HG03520 (cell line): Measurements from ENCODE around the gene TNIK.
"Not testable (repeated sequence)": the region's sequence is repeated elsewhere in the genome, so short reads cannot be mapped to it uniquely, and the experiment has no call there.

Experiments used
- ATAC-seq: cut with Tn5 transposase; IDR thresholded peaks from one replicate; pipeline ENCODE4 v1.9.1; 2021; ENCODE audit warnings: mild to moderate bottlenecking, moderate library complexity; ENCODE audit not compliant: unreplicated experiment

TNIK gene

DNA sequence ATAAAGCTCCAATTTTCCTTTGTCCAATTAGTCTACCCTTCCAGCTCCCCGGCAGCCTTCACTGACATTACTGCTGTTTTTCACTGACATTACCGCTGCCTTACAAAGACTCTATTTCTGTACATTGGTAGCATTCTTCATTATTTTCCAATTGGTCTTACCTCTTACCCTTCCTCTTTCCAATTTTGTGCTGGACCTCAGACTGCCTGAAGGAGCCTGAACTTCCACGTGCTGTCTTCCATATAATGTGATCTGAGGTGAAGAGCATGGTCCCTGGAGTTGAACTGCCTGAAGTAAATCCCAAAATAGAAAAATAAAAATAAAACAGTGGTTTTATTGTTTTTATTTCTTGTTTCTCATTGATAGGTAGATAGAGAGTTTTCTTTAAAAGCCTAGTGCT lies 9.2 kb upstream of the TNIK start:
- no peak for ATAC-seq

DNA sequence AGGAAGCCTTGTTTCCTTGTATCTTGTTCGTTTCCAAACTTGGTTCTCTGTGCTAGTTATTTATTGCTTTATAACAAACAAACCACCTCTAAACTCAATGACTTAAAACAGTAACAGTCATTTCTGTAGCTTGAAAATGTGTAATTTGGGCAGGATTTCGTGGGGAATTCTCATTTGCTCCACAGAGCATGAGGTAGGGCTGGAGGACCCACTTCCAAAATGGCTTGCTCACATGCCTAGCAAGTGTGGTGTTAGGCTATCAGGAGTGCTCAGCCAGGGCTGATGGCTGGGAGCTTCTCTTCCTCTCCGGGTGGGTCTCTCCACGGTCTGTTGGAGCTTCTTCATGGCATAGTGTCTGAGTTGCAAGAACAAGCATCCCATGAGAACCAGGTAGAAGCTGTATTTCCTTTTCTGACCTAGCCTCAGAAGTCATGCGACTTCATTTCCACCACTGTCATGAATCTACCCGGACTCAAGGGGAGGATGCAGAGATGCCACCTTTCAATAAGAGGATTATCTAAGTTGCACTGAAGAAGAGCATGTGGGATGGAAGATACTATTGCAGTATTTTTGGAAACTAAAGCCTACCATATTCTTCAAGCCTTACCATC lies 8.2 kb upstream of the TNIK start:
- ATAC-seq: no peak

DNA sequence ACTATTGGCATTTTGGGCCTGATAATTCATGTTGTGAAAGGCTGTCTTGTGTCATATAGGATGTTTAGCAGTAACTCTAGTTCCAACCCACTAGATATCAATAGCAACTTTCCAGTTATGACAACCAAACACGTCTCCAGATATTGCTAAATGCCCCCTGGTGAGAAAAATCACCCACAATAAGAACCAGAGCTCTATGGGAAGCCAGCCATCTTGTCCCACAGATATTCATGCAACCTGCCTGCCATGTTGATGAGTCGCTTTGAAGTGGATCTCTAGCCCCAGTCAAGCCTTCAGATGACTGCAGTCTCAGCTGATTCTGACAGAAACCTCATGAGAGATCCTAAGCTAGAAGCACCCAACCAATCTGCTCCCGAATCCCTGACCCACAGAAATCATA lies 5.6 kb upstream of the TNIK start:
- ATAC-seq: no peak

DNA sequence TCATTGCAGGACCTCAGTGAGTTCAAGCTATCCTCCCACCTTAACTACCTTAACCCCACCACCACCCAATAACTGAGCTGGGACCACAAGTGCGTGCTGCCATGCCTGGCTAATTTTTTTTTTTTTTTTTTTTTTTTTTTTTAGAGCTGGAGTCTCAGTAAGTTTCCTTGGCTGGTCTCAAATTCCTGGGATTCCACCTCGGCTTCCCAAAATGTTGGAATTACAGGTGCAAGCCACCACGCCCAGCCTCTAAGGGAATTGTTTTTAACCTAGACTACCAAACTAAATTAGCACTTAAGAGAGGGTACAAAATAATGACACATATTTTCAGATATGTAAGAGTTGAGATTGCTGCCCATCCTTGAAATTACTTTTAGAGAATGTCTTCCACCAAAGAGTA lies 4.3 kb upstream of the TNIK start:
- no peak for ATAC-seq

DNA sequence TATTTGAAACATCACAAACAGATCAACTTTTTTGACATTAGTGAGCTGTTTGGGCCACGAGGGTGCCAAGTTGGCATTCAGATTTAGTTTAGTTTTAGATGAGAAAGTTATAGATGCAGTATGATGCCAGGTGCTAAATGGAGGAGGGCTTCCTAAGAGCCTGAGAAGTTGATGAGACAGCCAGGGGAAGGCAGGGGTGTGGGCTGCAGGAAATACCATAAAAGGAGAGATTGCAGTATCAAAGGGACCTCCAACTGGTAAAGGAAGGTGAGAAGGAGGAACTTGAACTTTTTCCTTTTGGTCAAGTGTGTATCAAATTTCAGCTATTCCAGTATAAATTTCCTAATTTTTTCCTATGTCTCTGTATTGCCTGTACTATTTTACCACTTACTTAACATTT lies 2.0 kb upstream of the TNIK start:
- no peak for ATAC-seq

DNA sequence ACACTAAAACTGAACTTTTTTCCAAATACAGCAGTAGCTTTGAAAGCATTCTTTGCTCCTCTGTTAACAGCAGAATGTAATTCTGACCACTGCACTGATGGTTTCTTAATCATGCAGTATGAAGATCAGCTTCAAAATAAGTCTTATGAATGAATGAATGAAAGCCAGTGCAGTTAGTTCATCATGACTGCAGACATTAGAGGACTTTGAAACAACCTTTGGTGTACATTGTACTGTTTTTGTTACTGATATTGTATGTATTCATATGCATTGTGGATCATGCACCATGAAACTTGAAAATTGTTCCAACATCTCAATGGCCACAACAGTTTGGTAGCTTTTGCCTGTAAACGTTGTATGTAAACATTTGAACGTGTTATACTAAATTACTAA lies 1.3 kb upstream of the TNIK start:
- ATAC-seq: no peak

DNA sequence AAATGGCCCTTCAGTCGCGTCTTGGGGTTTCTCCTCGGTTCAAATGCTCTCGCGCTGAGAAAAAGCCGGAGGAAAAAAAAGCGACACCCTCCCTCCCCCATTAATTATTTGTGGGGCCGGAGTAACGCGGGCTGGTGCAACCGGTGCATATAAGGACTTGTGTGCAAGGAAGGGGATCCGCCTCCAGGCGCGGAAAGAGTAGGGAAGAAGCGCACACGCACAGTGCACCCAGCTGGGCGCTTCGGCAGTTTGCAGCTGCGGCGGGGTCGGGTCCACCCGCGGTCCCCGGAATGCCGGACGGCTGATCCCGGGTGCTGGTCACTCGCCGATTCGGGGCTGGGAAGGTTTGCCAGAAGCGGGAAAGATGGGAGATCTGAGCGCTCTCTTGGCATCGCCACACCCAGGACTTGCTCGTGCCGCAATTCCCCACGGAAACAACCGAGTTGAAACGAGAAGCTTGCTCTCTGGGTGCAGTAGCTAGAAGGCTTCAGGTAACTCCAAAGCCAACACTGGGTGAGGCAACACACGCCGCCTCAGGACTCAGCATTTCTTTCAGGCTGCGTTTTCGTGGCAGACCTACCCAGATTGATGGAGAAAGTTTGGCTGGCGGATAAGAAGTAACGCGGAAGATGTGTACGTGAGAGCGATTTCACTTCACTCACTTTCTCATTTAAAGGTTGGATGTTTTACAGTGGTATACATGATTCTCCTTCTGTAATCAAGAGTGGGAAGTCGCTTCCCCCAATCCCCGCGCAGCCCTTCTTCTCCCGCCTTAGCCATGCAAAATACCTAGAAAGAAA lies 720 bp upstream of the TNIK start:
- peak; percentile 28 for ATAC-seq

DNA sequence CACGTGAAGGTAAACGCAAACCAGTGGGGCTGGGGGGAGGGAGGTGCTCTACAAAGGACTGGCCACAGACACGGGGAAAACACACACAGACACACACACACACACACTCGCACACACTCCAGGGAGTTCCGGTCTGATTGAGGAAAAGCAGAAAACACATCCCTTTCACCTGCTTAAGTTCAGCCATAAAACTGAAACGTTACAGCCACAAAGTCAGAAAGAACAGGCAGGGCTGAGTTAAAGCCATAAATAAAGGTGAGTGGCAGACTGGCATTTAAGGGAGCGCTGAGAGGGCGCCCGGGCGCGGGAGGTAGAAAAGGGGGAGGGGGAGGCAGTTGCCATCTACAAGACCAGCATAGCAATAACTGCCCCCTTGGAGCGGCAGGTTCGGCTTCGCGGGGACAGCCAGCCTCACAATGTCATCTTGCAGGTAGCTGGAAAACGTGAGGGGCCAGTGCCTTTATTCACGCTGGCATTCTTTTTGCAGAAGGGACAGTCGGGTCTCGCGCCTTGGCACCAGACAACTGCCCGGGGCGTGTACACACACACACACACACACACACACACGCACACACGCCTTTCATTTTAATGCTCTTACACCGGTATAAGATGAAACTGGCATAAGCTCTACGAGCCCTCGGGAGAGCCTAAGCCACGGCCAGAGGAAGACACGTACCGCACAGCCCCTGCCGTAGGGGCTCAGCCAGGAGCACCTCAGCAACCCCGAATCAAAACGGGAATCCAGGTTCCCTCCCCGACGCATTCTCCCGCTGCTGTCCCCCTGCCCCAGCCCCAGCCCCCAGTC lies 866 bp downstream of the TNIK start:
- ATAC-seq: no peak

DNA sequence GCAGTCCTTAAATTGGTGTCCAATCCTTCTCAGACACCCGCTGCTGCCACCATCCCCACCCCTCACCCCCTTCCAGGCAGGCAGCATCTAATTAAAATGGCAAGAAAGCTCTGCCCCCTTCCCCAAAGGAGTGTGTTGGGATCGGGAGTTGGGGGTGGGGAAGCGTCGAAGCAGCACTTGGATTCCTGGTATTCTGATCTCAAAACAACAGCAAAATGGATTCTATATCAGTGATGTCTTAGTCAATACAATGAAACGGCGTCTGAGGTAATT lies 1.4 kb downstream of the TNIK start:
- ATAC-seq: no peak

DNA sequence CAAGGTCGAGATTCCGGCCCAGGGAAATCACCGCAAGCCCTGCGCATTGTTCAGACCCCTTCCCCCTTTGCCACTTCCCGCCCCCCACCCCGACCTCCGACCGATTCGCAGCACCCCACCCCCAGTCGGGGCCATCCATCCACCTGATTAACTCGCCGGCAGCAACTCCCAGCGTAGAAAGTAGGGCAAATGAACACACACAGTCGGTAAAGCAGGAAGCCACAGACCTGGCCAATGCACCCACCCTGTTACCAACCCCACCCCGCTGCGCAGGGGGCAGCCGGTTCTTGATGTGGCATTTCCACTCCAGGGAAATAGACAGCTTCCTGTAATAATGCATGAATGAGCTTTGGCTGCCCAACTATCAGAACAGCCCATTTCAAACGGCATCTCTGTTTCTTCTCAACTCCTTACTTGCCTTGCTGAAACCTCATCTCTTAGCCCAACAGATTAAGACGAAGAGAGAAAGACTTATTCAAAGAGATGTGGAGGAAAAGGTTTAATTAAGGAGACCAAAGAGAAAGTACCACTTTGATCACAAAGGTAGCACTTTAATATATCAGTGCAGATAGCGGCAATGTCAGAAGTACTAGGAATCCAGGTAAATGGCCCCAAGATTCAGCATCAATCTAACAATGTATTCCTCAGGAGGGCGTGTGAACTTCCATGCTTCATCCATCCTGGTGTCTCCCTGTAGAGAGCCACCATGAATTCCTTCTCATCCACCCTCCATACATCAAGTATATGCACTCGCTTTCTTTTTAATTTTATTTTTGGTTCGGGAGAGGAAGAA lies 1.9 kb downstream of the TNIK start:
- no peak for ATAC-seq

DNA sequence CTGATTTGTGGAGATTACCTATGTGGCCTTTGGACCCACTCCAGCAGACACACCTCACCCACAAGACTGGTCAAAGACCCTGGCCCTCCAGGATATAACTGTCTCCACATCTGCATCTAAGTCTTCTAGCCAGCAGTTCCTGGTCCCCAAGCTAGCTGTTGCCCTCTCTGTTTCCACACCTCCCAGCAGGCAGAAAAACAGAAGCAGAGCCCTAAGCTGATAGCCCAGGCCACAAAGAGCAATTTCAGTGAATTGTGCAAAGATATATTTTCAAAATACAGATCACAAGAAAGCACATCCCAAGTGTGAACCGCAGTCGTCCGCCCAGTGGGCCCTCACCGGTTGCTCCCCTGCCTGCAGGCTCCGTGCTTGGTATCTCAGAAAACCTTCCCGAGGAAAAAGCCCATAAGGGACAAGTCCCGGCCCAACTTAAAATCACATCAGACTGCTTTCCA lies 2.6 kb downstream of the TNIK start:
- no peak for ATAC-seq

DNA sequence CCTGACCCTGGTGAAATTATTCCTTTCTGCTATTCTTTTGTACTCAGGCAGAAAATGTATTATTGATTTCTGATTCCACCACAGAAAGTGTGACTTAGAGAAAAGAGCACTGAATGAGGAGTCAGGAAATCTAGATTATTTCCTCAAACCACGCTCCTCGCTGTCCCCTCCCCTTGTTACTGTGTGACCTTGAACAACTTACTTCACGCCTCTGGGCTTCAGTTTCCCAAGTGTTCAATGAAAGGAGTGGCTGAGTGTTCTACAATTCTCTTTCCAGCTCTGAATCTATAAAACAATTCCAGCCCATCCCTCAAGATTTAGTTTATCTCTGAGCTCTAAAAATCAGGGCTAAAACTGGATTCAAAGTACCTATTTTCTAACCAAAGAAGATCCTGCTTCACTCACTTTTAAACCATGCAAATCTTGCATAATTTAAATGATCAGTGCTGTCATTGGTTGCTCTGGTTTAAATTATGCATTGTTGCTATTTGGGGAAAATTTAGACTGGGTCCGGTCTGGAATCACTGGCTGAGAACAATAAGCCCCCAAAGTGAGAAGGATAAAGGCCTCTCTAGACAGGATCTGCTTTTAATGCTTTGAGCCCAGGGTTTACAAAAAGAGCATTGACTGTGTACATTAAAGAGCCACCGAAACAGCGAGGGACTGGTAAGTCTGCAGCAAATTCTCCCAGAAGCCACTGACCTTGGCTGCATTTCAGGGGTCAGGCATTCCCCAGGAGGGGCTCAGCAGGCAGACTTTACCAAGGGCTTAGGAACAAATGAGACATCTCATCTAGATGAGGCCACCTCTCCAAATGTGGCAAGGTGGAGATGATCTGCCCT lies 3.2 kb downstream of the TNIK start:
- ATAC-seq: no peak

DNA sequence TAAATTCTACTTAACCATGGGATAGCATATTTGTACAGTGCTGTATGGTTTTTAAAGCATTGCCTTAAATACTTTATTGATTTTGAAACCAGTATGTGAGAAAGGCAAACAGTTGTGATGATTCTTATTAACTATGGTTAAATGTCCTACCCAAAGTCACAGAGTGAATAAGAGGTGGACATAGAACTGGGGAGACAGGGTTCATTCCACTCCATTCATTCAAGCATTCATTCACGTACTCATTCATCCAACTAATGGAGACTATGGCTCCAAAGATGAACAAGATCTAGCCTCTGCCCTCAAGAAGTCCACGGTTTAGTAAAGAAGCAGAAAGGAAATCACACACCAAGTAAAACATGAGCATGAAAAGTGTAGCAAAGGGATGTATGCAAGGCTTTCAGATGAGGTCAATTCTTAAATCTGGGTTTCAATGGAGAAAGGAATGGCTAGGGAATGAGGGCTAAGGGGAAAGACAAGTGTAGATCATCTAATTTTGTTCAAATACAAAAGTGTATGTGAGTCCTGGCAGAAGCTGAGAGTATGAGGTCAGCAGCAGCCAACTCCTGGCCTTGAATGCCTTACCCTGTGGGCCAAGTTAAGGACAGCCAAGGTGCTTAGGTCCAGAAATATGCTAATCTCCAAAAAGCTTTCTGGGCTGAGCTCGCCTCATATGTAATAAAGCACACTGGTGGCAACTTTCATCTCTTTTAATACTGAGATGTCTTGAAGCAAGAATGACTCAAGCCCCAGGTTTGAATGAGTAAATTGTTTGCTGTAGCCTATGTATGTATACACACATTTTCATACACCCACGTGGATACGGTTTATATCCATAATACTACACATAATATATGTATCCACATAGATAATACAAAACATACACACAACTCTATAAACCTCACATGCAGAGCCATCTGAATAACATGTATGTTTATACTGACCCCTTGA lies 4.3 kb downstream of the TNIK start:
- no peak for ATAC-seq

DNA sequence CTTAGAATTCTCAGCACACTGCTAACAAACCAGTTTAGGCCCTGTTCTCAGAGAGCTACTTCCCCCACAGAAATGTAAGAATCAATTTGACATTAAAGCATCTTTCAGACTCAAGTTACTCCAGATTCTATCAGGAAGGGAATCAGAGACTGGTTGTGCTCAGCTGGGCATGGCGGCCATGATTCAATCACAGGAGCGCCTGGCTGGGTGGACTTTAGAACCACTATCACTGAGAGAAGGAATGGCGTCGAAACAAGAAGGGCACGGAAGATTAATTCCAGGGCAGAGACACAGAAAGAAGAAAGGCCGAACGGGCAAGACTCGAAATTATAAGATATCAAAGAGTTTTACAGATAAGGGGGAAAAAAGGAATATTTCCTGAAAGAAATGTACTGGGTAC lies 6.2 kb downstream of the TNIK start:
- no peak for ATAC-seq

DNA sequence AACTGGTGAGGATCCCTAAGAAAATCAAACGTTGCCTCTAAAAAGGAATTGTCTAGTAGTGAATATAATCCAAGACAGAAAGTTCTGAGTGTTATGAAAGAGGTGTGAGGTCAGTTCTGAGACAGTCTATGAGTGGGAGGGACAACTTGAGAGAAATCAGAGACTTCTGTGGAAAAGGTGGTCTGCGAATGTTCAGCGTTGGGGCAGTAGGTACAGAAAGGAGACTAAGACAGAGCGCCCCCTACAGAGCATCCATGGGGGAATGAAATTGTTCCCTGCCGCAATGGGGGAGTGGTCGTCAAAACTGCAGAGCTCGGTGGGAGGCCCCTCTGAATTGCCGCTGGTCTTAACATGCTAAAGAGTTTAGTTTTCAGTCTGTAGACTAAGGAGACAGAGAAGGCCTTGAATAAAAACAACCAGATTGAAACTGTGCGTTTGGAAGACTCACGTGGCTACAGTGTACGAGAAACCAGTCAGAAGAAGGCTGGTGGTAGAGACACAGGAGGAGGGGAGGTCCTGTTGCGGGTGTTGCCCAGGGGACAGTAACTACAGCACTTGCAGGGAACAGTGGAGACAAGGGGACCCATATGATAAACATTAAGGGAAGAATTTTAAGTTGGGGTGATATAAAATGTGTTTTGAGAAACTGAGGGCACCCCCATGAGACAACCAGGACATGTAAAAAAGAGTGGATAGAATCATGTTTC lies 6.9 kb downstream of the TNIK start:
- no peak for ATAC-seq

DNA sequence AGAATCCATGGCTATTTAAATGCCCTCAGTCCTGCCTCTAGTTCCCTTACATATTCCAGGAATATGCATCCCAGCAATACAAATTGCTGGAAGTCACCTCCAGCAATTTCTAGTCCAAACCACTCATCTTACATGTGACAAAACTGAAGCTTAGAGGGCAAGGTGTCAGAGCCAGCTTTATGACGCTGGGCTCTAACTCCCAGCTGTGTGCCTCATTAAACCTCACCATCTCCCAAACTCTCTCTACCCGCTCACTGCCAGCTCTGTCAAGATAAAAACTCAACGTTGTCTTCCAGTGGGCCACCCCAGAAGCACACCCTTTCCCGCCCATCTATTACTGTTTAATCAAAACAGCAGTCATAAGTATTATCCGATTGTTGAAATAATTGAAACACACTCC lies 7.9 kb downstream of the TNIK start:
- ATAC-seq: no peak

DNA sequence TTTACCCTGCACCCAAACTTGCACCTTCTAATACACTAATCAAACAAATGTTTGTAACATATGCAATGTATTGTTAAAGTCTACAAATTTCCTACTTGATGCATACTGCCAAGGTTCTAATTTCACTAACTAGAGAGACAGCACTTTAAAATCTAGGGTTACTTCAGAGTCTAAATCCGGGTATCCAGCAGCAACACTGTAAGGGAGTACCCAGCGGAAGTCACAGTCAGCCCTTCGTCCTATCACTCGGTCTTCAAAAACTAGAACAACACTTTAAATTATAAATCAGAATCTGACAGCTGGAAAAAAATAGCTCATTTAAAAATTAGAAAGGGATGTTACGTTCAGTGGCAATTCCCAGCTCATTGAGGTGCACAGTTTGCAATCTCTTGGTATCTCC lies 8.3 kb downstream of the TNIK start:
- no peak for ATAC-seq

DNA sequence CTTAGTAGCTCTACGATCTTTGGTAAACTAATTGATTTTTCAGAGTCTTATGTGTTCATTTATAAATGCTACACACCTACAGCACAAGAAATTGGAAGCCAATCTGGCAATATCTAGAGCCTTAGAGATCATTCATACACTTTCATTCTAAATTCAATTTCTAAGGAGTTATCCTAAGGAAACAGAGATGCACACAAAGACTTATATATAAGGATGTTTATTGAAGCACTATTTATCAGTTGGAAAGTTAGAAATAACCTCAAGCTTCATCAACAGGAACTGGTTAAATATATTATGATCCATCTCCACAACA lies 12.7 kb downstream of the TNIK start:
- ATAC-seq: not testable (repeated sequence)
